Gastrocnemius medialis (tissue), 4 donors: ENCODE measurements around the gene MOGAT2.

Experiments used
- POLR2A ChIP-seq, 2 donors: fragments of 450-650 bp; IDR thresholded peaks; one replicate each; pipeline ENCODE4 v1.6.1; 2017; ENCODE audit warnings: antibody characterized with exemption in 2 of 2, mild to moderate bottlenecking in 2 of 2, moderate library complexity in 2 of 2
- TF ChIP-seq, protein P1 (sequence below), 5 experiments: fragments of 450-650 bp in 3 of 5; fragments of 200-600 bp in 2 of 5; sonication (generic) in 2 of 5; IDR thresholded peaks in 4 of 5; conservative IDR thresholded peaks in 1 of 5; 1 replicate in 4 of 5; 2 replicates in 1 of 5; pipeline ENCODE4 v1.5.1; 2016 to 2019; ENCODE audit warnings: antibody characterized with exemption in 5 of 5, mild to moderate bottlenecking in 3 of 5, moderate library complexity in 3 of 5

DNA sequence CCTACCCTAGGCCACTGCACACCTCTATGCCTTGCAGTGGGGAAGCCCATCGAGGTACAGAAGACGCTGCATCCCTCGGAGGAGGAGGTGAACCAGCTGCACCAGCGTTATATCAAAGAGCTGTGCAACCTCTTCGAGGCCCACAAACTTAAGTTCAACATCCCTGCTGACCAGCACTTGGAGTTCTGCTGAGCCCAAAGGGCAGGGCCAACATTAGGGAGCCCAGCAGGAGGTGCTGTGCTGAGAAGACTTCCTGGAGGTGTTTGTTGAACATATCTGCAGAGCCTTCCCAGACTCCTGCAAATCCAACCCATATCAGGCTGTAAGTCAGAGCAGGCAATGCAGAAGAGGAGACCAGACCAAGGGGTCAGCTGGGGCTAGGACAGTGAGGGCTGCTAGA, 13.5 kb downstream of the MOGAT2 start:
- TF ChIP-seq, protein P1, sequence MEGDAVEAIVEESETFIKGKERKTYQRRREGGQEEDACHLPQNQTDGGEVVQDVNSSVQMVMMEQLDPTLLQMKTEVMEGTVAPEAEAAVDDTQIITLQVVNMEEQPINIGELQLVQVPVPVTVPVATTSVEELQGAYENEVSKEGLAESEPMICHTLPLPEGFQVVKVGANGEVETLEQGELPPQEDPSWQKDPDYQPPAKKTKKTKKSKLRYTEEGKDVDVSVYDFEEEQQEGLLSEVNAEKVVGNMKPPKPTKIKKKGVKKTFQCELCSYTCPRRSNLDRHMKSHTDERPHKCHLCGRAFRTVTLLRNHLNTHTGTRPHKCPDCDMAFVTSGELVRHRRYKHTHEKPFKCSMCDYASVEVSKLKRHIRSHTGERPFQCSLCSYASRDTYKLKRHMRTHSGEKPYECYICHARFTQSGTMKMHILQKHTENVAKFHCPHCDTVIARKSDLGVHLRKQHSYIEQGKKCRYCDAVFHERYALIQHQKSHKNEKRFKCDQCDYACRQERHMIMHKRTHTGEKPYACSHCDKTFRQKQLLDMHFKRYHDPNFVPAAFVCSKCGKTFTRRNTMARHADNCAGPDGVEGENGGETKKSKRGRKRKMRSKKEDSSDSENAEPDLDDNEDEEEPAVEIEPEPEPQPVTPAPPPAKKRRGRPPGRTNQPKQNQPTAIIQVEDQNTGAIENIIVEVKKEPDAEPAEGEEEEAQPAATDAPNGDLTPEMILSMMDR (IDR thresholded peaks at IDR 0.05 in 4 of 5, conservative IDR thresholded peaks at IDR 0.05 in 1 of 5) = no peak
- no peak for TF ChIP-seq POLR2A (IDR thresholded peaks at IDR 0.05)
